Stomach smooth muscle (tissue), 2 donors: Measurements from ENCODE around the gene CNTN4.
"Not testable (repeated sequence)": the region's sequence is repeated elsewhere in the genome, so short reads cannot be mapped to it uniquely, and the experiment has no call there.

Experiments used
- H3K27ac ChIP-seq: one replicate; pipeline ENCODE4 v1.7.0; 2013; ENCODE audit warnings: mild to moderate bottlenecking, low read length, inconsistent platforms
- H3K27me3 ChIP-seq, 2 donors: one replicate each; pipeline ENCODE4 v1.7.0; 2013; ENCODE audit warnings: low read length in 2 of 2; ENCODE audit not compliant: insufficient read depth in 2 of 2, control insufficient read depth in 1 of 2
- H3K36me3 ChIP-seq, 2 donors: one replicate each; pipeline ENCODE4 v1.7.0; 2013; ENCODE audit warnings: low read length in 2 of 2; ENCODE audit not compliant: control insufficient read depth in 2 of 2, insufficient read depth in 2 of 2
- H3K4me1 ChIP-seq: one replicate; pipeline ENCODE4 v1.7.0; 2013; ENCODE audit warnings: low read length; ENCODE audit not compliant: control insufficient read depth, insufficient read depth
- H3K4me3 ChIP-seq, 2 donors: one replicate each; pipeline ENCODE4 v1.7.0; 2013; ENCODE audit warnings: low read length in 2 of 2
- H3K9ac ChIP-seq, 2 donors: one replicate each; pipeline ENCODE4 v1.7.0; 2013; ENCODE audit warnings: low read length in 2 of 2, mild to moderate bottlenecking in 1 of 2
- H3K9me3 ChIP-seq, 2 donors: one replicate each; pipeline ENCODE4 v1.7.0; 2013; ENCODE audit warnings: low read length in 2 of 2; ENCODE audit not compliant: control insufficient read depth in 2 of 2
- donor health status: healthy.
- donor health status: Pancreatic carcinoma.

CNTN4 gene

GRCh38 chr3:2510591-2511145 lies 412.0 kb downstream of the CNTN4 start:
- Histone ChIP-seq H3K4me3 (no peak overlapping the region), H3K27ac (no peak overlapping the region)

GRCh38 chr3:2511356-2511755 lies 412.7 kb downstream of the CNTN4 start:
- H3K4me3 ChIP-seq, result peak overlapping the region in 1 of 2 donors; percentile 31
- no peak overlapping the region for H3K9ac ChIP-seq
- no peaks in the 10 kb centered on the region for H3K36me3 ChIP-seq
- peaks cover 3 to 4% of the 10 kb centered on the region in 2 donors for H3K27me3 ChIP-seq
- H3K9me3 ChIP-seq, result no peaks in the 10 kb centered on the region
- H3K4me1 ChIP-seq, result no peaks in the 10 kb centered on the region
- no peak overlapping the region for H3K27ac ChIP-seq

More at GRCh38 chr3:2510591-2511145, 412.0 kb downstream of the CNTN4 start:
- no peaks in the 10 kb centered on the region for H3K36me3 ChIP-seq
- H3K9ac ChIP-seq, result no peak overlapping the region
- H3K9me3 ChIP-seq, result no peaks in the 10 kb centered on the region
- H3K4me1 ChIP-seq, result no peaks in the 10 kb centered on the region
- H3K27me3 ChIP-seq, result peaks cover 3 to 4% of the 10 kb centered on the region in 2 donors

GRCh38 chr3:2512881-2513280 lies 414.2 kb downstream of the CNTN4 start:
- Histone ChIP-seq H3K27me3 (peaks cover 3 to 4% of the 10 kb centered on the region in 2 donors), H3K9ac (no peak overlapping the region), H3K4me1 (no peaks in the 10 kb centered on the region), H3K36me3 (no peaks in the 10 kb centered on the region), H3K9me3 (no peaks in the 10 kb centered on the region), H3K27ac (no peak overlapping the region), H3K4me3 (no peak overlapping the region)

DNA sequence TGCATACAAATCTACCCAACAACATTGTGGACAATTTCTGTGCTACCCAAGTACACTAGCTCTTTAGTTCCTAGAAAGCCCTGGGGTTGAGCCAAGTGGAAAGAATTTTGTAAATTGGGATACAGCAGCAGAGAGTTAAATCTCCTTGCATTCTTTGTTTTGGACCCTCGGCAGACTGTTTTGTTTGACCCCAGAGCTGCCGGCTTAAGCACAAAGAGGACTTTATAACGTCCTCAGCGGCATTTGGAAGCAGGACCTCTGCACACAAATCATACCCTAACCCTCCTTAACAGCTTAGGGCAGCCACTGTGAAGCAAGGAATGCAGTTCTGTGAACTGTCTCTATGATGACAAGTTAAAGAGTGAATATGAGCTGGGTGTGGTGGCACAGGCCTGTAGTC lies 415.3 kb downstream of the CNTN4 start:
- H3K9ac ChIP-seq, result no peak overlapping the region
- no peak overlapping the region for H3K4me3 ChIP-seq
- no peaks in the 10 kb centered on the region for H3K36me3 ChIP-seq

DNA sequence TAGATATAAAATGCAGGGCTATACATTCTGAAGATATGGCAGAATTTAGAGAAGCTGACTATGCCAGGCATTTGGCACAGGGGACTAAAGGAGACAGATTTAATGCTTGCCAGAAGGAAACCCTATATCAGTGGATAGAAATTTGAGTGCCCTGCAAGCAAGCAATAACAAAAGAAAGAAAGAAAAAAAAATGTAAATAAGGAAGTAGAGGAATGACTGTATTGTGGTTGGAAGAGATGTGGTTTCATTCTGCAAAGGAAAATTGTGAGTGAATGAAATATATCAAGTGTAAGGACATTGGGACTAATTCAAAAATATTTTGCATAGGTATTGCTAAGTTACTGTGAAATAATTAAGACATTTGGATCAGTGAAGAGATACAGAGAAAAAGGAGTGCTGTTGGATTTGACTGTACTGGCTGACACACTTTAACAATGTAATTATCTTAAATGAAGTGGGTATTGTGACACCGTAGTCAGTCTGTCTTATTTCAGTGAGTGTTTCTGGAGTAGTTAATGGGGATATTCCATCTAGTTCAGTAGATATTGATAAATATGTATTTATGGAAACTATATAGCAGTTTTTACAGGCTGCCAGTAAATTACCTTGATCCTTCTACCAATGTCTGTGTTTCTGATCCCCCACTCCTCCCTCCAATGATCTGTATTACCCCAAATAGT lies 418.2 kb downstream of the CNTN4 start:
- Histone ChIP-seq H3K9ac (no peak overlapping the region), H3K27ac (no peak overlapping the region), H3K4me1 (no peaks in the 10 kb centered on the region), H3K36me3 (no peaks in the 10 kb centered on the region), H3K27me3 (no peaks in the 10 kb centered on the region), H3K4me3 (no peak overlapping the region), H3K9me3 (no peaks in the 10 kb centered on the region)

More for the DNA sequence above, 415.3 kb downstream of the CNTN4 start:
- H3K27me3 ChIP-seq, result peaks cover 3 to 4% of the 10 kb centered on the region in 2 donors
- H3K4me1 ChIP-seq, result no peaks in the 10 kb centered on the region
- no peak overlapping the region for H3K27ac ChIP-seq
- no peaks in the 10 kb centered on the region for H3K9me3 ChIP-seq

DNA sequence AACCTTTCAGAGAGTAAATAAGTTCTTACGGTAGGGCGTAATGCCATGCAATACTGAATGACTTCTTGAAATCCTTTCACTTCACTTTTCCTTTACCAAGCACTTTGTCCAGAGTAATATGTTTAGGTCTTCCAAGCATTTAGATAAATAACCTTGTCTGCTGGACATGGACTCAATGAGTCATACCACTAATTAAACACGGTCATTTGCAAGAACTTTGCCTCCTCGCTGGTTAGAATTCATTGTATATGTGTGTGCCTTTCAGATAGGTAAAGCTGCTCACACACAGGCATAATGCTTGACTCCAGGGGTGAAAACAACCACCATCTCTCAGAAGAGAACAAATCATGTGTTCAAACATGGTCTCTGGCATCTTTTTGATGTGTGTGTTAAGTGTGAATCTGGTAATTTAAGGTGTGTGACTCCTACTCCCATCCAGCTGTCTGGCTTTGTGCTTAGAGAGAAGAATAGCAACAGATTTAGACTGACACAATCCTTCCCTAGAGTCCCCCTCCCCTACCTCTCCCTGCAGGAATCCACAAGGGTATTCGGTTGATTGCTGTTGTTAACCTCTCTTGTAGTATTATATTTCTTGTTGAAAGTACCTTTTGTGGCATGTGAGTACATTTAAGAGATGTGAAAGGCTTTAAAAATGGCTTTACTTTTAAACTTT lies 419.0 kb downstream of the CNTN4 start:
- no peaks in the 10 kb centered on the region for H3K27me3 ChIP-seq
- H3K36me3 ChIP-seq, result no peaks in the 10 kb centered on the region
- no peak overlapping the region for H3K4me3 ChIP-seq
- no peaks in the 10 kb centered on the region for H3K9me3 ChIP-seq
- no peak overlapping the region for H3K9ac ChIP-seq
- H3K27ac ChIP-seq, result no peak overlapping the region
- H3K4me1 ChIP-seq, result no peaks in the 10 kb centered on the region

DNA sequence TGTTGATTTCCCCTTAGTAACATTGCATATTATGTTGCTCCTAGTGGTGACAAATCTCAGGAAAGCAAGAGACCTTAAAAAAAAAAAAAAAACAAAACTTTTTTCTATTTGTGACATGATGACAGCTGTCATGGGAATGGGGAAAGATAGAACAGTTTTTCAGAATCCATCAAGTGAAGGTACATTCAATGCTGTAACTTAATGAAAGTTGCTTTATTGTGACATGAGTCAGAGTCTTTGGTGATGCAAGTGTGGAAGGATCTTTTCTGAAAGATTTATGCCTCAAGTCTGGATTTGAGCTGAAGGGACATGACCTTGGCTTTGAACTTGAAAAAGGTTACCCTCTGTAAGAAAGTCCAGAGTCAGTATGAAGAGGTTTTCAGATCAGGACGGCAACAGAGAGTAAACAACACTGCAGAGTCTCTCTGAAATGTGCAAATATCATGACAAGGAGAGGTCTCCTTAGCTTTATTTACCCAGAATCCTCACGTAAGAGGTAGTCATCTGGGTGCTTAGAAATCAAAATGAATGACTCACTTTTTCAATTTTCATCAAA lies 424.7 kb downstream of the CNTN4 start:
- Histone ChIP-seq H3K27me3 (no peaks in the 10 kb centered on the region), H3K4me1 (no peaks in the 10 kb centered on the region), H3K9ac (no peak overlapping the region), H3K27ac (no peak overlapping the region), H3K9me3 (no peaks in the 10 kb centered on the region), H3K36me3 (no peaks in the 10 kb centered on the region), H3K4me3 (no peak overlapping the region)

DNA sequence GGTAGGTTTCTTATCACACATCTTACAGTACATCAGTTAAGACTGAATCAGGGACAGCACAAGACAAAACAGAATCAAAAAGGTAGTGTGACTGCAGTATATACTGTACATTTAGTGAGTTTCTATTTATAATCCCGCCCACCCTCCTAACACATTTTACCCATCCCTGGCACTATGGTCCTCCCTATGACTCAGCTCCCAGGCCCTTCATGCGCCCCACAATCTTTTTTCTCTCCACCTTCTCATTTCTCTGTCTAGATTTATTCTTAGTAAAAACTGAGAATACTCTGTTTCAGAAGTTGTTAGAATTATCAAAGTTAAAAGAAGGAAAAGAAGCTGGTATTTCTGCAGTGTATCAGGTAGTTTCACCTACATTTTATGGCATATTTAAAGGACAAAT lies 427.3 kb downstream of the CNTN4 start:
- Histone ChIP-seq H3K4me1 (no peaks in the 10 kb centered on the region), H3K36me3 (no peaks in the 10 kb centered on the region)

GRCh38 chr3:2526926-2527325 lies 428.3 kb downstream of the CNTN4 start:
- Histone ChIP-seq H3K4me3 (no peak overlapping the region), H3K4me1 (no peaks in the 10 kb centered on the region), H3K27ac (no peak overlapping the region)

More for the DNA sequence above, 427.3 kb downstream of the CNTN4 start:
- no peaks in the 10 kb centered on the region for H3K9me3 ChIP-seq
- H3K9ac ChIP-seq, result no peak overlapping the region
- no peak overlapping the region for H3K27ac ChIP-seq
- H3K27me3 ChIP-seq, result no peaks in the 10 kb centered on the region
- no peak overlapping the region for H3K4me3 ChIP-seq

DNA sequence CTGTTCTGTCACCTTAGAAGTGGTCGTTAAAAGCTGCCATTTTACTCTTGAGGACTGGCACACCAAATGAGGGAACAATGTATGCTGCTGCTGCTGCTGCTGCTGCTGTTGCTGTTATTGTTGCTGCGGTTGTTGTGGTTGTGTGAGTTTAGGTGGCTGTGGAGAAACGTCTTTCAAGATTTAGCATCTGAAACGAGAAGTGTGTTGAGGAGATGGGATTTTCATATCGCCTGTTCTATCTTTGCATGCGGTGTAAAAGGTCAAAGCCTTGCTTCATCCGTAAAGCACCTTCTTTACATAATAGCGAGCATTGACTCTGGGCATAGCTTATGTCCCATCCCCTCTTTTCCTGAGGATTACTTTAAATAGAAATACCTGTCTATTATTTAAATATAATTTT lies 428.7 kb downstream of the CNTN4 start:
- H3K36me3 ChIP-seq, H3K4me3 ChIP-seq, H3K9me3 ChIP-seq, H3K4me1 ChIP-seq, H3K27me3 ChIP-seq, H3K9ac ChIP-seq, H3K27ac ChIP-seq: not testable (repeated sequence)

More at GRCh38 chr3:2526926-2527325, 428.3 kb downstream of the CNTN4 start:
- Histone ChIP-seq H3K9ac (no peak overlapping the region), H3K27me3 (no peaks in the 10 kb centered on the region), H3K9me3 (no peaks in the 10 kb centered on the region), H3K36me3 (no peaks in the 10 kb centered on the region)
